ENCODE data around the gene PATL1. TPM values are rescaled to one million over a fixed set of nuclear protein-coding genes. Genes with fewer than 3 reads are reported as not detected.

PATL1 gene
- total and polyA plus RNA-seq, 2 donors, result 10.9 to 19.5 TPM

GRCh38 chr11:59616396-59616982 is 52.3 kb downstream of the PATL1 start:
- H3K36me3 ChIP-seq (ENCODE audit: insufficient read depth), result no peaks in the 10 kb centered on the region
- H3K4me3 ChIP-seq (ENCODE audit: low read depth, low read length), result peak overlapping the region; percentile 14
- WGBS, result 10% methylated on average over 18 of the region's 18 CpGs
- no peak for DNase-seq (ENCODE audit: extremely low spot score)
- peak overlapping the region; percentile 95 for H3K27ac ChIP-seq (ENCODE audit: low read depth)
- H3K4me1 ChIP-seq (ENCODE audit: insufficient read depth), result no peaks in the 10 kb centered on the region

- Histone ChIP-seq H3K4me3 (ENCODE audit: low read depth, low read length) (peak within 1 kb of the TSS; percentile 95), H3K4me1 (ENCODE audit: insufficient read depth) (no peaks in the 10 kb centered on the region), H3K27ac (ENCODE audit: low read depth) (peak within 1 kb of the TSS; percentile 99), H3K36me3 (ENCODE audit: insufficient read depth) (no peaks in the 10 kb centered on the region)
- WGBS, result under 1% methylated on average over 55 of the region's 55 CpGs
- peak; percentile 100 for DNase-seq (ENCODE audit: extremely low spot score)
Observed at GRCh38 chr11:59615637-59616395, 53.0 kb downstream of the PATL1 start, which contains the start of gene OSBP. Gene OSBP (minus strand): TSS chr11:59615774. CDS start chr11:59615664, 110 bp downstream.

- DNase-seq (ENCODE audit: extremely low spot score), result no peak
- under 1% methylated on average over 51 of the region's 51 CpGs for WGBS
- Histone ChIP-seq H3K27ac (ENCODE audit: low read depth) (peak overlapping the region; percentile 99), H3K4me3 (ENCODE audit: low read depth, low read length) (peak overlapping the region; percentile 95), H3K36me3 (ENCODE audit: insufficient read depth) (no peaks in the 10 kb centered on the region), H3K4me1 (ENCODE audit: insufficient read depth) (no peaks in the 10 kb centered on the region)
Observed at GRCh38 chr11:59615120-59615636, 53.7 kb downstream of the PATL1 start.

GRCh38 chr11:59614277-59615119 is 54.3 kb downstream of the PATL1 start:
- Histone ChIP-seq H3K36me3 (ENCODE audit: insufficient read depth) (no peaks in the 10 kb centered on the region), H3K4me1 (ENCODE audit: insufficient read depth) (no peaks in the 10 kb centered on the region), H3K4me3 (ENCODE audit: low read depth, low read length) (peak overlapping the region; percentile 95), H3K27ac (ENCODE audit: low read depth) (no peak overlapping the region)
- WGBS, result 11% methylated on average over 13 of the region's 13 CpGs
- no peak for DNase-seq (ENCODE audit: extremely low spot score)

- DNase-seq (ENCODE audit: extremely low spot score), result no peak
Observed at GRCh38 chr11:59611570-59612565, 57.0 kb downstream of the PATL1 start.

GRCh38 chr11:59610289-59610688 is 58.5 kb downstream of the PATL1 start:
- H3K4me1 ChIP-seq (ENCODE audit: insufficient read depth), result no peaks in the 10 kb centered on the region
- no peak overlapping the region for H3K4me3 ChIP-seq (ENCODE audit: low read depth, low read length)
- no peak overlapping the region for H3K27ac ChIP-seq (ENCODE audit: low read depth)
- H3K36me3 ChIP-seq (ENCODE audit: insufficient read depth), result peaks cover under 1% of the 10 kb centered on the region
- no peak for DNase-seq (ENCODE audit: extremely low spot score)
- WGBS, result 95% methylated on average over 7 of the region's 7 CpGs

More at GRCh38 chr11:59611570-59612565, 57.0 kb downstream of the PATL1 start:
- WGBS, result 57% methylated on average over 6 of the region's 6 CpGs
- H3K4me3 ChIP-seq (ENCODE audit: low read depth, low read length), result no peak overlapping the region
- H3K36me3 ChIP-seq (ENCODE audit: insufficient read depth), result no peaks in the 10 kb centered on the region
- no peak overlapping the region for H3K27ac ChIP-seq (ENCODE audit: low read depth)
- no peaks in the 10 kb centered on the region for H3K4me1 ChIP-seq (ENCODE audit: insufficient read depth)

- WGBS, result 95% methylated on average over 6 of the region's 6 CpGs
- no peaks in the 10 kb centered on the region for H3K4me1 ChIP-seq (ENCODE audit: insufficient read depth)
- no peak for DNase-seq (ENCODE audit: extremely low spot score)
- no peak overlapping the region for H3K27ac ChIP-seq (ENCODE audit: low read depth)
- H3K4me3 ChIP-seq (ENCODE audit: low read depth, low read length), result no peak overlapping the region
- H3K36me3 ChIP-seq (ENCODE audit: insufficient read depth), result peaks cover 3% of the 10 kb centered on the region
Observed at GRCh38 chr11:59607703-59608454, 61.0 kb downstream of the PATL1 start.

GRCh38 chr11:59602432-59602831 is 66.4 kb downstream of the PATL1 start:
- H3K4me3 ChIP-seq (ENCODE audit: low read depth, low read length), result no peak overlapping the region
- no peak for DNase-seq (ENCODE audit: extremely low spot score)
- H3K27ac ChIP-seq (ENCODE audit: low read depth), result no peak overlapping the region
- H3K4me1 ChIP-seq (ENCODE audit: insufficient read depth), result no peaks in the 10 kb centered on the region
- WGBS, result 94% methylated on average over 6 of the region's 6 CpGs
- H3K36me3 ChIP-seq (ENCODE audit: insufficient read depth), result peaks cover 8% of the 10 kb centered on the region

GRCh38 chr11:59601788-59602187 is 67.0 kb downstream of the PATL1 start:
- no peak overlapping the region for H3K27ac ChIP-seq (ENCODE audit: low read depth)
- DNase-seq (ENCODE audit: extremely low spot score), result no peak
- H3K36me3 ChIP-seq (ENCODE audit: insufficient read depth), result peaks cover 8% of the 10 kb centered on the region
- H3K4me1 ChIP-seq (ENCODE audit: insufficient read depth), result no peaks in the 10 kb centered on the region
- H3K4me3 ChIP-seq (ENCODE audit: low read depth, low read length), result no peak overlapping the region
- 91% methylated on average over 4 of the region's 4 CpGs for WGBS

GRCh38 chr11:59600636-59601035 is 68.2 kb downstream of the PATL1 start:
- DNase-seq (ENCODE audit: extremely low spot score), result no peak
- no peaks in the 10 kb centered on the region for H3K4me1 ChIP-seq (ENCODE audit: insufficient read depth)
- no peak overlapping the region for H3K4me3 ChIP-seq (ENCODE audit: low read depth, low read length)
- H3K27ac ChIP-seq (ENCODE audit: low read depth), result no peak overlapping the region
- H3K36me3 ChIP-seq (ENCODE audit: insufficient read depth), result peaks cover 8% of the 10 kb centered on the region
- WGBS, result 79% methylated on average over 4 of the region's 4 CpGs

GRCh38 chr11:59600234-59600633 is 68.6 kb downstream of the PATL1 start:
- no peak for DNase-seq (ENCODE audit: extremely low spot score)
- no peaks in the 10 kb centered on the region for H3K4me1 ChIP-seq (ENCODE audit: insufficient read depth)
- no peak overlapping the region for H3K27ac ChIP-seq (ENCODE audit: low read depth)
- no peak overlapping the region for H3K4me3 ChIP-seq (ENCODE audit: low read depth, low read length)
- peaks cover 7% of the 10 kb centered on the region for H3K36me3 ChIP-seq (ENCODE audit: insufficient read depth)
- WGBS, result 87% methylated on average over 2 of the region's 2 CpGs

- Histone ChIP-seq H3K4me1 (ENCODE audit: insufficient read depth) (no peaks in the 10 kb centered on the region), H3K36me3 (ENCODE audit: insufficient read depth) (peaks cover 5% of the 10 kb centered on the region), H3K27ac (ENCODE audit: low read depth) (no peak overlapping the region), H3K4me3 (ENCODE audit: low read depth, low read length) (no peak overlapping the region)
- no peak for DNase-seq (ENCODE audit: extremely low spot score)
- 63% methylated on average over 1 of the region's 1 CpG for WGBS
Observed at GRCh38 chr11:59598961-59599360, 69.9 kb downstream of the PATL1 start.

All from urinary bladder (tissue), 4 donors.